ENCODE results near the gene PAM. TPM values are rescaled to one million over a fixed set of nuclear protein-coding genes. Genes with fewer than 3 reads are reported as not detected.
"Not testable (repeated sequence)": the region's sequence is repeated elsewhere in the genome, so short reads cannot be mapped to it uniquely, and the experiment has no call there.

Gene PAM
- total and polyA plus RNA-seq, 12 donors: 234 to 580 (median 397) TPM

DNA sequence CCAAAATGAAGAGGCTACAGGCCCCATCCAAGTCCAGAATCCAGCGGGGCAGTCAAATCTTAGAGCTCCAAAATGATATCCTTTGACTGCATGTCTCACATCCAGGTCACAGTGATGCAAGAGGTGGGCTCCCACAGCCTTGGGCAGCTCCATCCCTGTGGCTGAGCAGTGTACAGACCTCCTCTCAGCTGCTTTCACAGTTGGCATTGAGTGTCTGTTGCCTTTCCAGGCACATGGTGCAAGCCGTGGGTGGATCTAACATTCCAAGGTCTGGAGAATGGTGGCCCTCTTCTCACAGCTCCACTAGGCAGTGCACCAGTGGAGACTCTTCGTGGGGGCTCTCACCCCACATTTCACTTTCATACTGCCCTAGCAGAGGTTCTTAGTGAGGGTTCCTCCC lies 244.1 kb downstream of the PAM start:
- Histone ChIP-seq H3K27ac (no peak overlapping the region), H3K4me1 (replicated peaks in 1 of 2) (no peaks in the 10 kb centered on the region), H3K27me3 (no peaks in the 10 kb centered on the region), H3K36me3 (replicated peaks in 1 of 2) (no peaks in the 10 kb centered on the region), H3K4me3 (no peak overlapping the region), H3K9me3 (replicated peaks in 1 of 3) (no peaks in the 10 kb centered on the region)
- TF ChIP-seq CTCF (IDR thresholded peaks at IDR 0.05) (no peak), POLR2A (IDR thresholded peaks at IDR 0.05) (no peak)
- intact Hi-C loops (cut with DNase I): no loop called here
- DNase-seq: no peak
- 88 to 100% (median 97%) methylated on average over 1 to 3 of the region's 3 CpGs for WGBS, 4 donors

GRCh38 chr5:102999621-103000020 lies 244.5 kb downstream of the PAM start:
- WGBS, 4 donors: 94 to 100% (median 97%) methylated on average over 1 of the region's 1 CpG
- H3K9me3 ChIP-seq (replicated peaks in 1 of 3); H3K4me3 ChIP-seq; DNase-seq; intact Hi-C loops (cut with DNase I); H3K4me1 ChIP-seq (replicated peaks in 1 of 2); H3K27me3 ChIP-seq; H3K27ac ChIP-seq; H3K36me3 ChIP-seq (replicated peaks in 1 of 2): not testable (repeated sequence)

DNA sequence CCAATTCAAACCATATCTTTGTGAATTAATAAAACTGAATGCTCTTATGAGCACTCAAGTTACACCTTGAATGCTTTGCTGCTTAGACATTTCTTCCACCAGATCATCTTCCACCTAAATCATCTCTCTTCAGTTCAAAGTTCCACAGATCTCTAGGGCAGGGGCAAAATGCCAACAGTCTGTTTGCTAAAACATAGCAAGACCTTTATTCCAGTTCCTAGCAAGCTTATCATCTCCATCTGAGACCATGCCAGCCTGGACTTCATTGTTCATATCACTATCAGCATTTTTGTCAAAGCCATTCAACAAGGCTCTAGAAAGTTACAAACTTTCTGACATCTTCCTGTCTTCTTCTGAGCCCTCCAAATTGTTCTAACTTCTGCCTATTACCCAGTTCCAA lies 245.0 kb downstream of the PAM start:
- H3K27me3 ChIP-seq: no peaks in the 10 kb centered on the region
- H3K4me1 ChIP-seq (replicated peaks in 1 of 2): no peaks in the 10 kb centered on the region
- H3K4me3 ChIP-seq: no peak overlapping the region
- intact Hi-C loops (cut with DNase I): no loop called here
- peak in 1 of 7 donors; percentile 9 for DNase-seq
- no peaks in the 10 kb centered on the region for H3K36me3 ChIP-seq (replicated peaks in 1 of 2)
- TF ChIP-seq POLR2A (IDR thresholded peaks at IDR 0.05): no peak
- TF ChIP-seq CTCF (IDR thresholded peaks at IDR 0.05): no peak
- H3K27ac ChIP-seq: no peak overlapping the region
- no peaks in the 10 kb centered on the region for H3K9me3 ChIP-seq (replicated peaks in 1 of 3)

DNA sequence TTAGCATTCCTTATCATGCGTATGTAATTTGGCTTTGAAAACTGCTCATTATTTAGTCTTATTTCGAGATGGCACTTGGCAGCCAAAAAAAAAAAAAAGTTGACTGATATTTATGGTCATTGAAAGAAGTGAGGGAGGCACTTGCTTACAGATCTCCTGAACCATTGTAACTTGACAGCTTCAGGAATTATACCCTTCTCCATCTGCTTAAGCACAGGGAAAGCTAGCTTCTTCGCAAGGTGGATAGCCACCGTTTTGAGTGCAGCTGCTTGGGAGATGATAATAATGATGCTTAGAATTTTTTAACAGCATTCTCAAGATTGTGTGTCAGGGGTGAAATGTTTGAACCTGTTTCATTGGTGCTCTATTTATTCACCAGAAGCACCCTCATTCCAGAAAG lies 248.8 kb downstream of the PAM start:
- H3K4me3 ChIP-seq: no peak overlapping the region
- no peak for DNase-seq
- H3K27ac ChIP-seq: no peak overlapping the region
- 69 to 84% (median 77%) methylated on average over 4 of the region's 4 CpGs for WGBS, 4 donors
- intact Hi-C loops (cut with DNase I): no loop called here
- H3K9me3 ChIP-seq (replicated peaks in 1 of 3): no peaks in the 10 kb centered on the region
- no peaks in the 10 kb centered on the region for H3K4me1 ChIP-seq (replicated peaks in 1 of 2)
- TF ChIP-seq POLR2A (IDR thresholded peaks at IDR 0.05) (no peak), CTCF (IDR thresholded peaks at IDR 0.05) (no peak)
- no peaks in the 10 kb centered on the region for H3K27me3 ChIP-seq
- no peaks in the 10 kb centered on the region for H3K36me3 ChIP-seq (replicated peaks in 1 of 2)

DNA sequence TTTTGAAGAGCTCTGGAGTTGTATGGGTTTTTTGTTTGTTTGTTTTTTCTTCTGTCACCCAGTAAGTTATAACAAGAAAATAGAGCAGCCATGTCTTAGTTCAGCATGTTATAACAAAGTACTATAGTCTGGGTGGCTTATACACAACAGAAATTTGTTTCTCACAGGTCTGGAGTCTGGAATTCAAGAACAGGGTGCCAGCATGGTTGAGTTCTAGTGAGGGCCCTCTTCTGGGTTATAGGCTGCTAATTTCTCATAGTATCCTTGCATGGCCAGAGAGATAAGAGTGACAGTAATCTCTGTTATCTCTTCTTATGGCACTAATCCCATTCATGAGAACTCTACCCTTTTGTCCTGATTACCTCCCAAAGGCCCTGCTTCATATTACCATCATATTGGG lies 250.2 kb downstream of the PAM start:
- intact Hi-C loops (cut with DNase I): no loop called here
- DNase-seq: no peak
- H3K9me3 ChIP-seq (replicated peaks in 1 of 3): no peaks in the 10 kb centered on the region
- TF ChIP-seq CTCF (IDR thresholded peaks at IDR 0.05) (no peak), POLR2A (IDR thresholded peaks at IDR 0.05) (no peak)
- no peaks in the 10 kb centered on the region for H3K27me3 ChIP-seq
- H3K4me1 ChIP-seq (replicated peaks in 1 of 2): no peaks in the 10 kb centered on the region
- H3K36me3 ChIP-seq (replicated peaks in 1 of 2): no peaks in the 10 kb centered on the region
- H3K4me3 ChIP-seq: no peak overlapping the region
- no peak overlapping the region for H3K27ac ChIP-seq
